ENCODE results near the gene HRAS.

GRCh38 chr11:516400-516799 is 19.0 kb downstream of the HRAS start:
- TF ChIP-seq CTCF (IDR thresholded peaks at IDR 0.05) (no peak), EZH2phosphoT487 (IDR thresholded peaks at IDR 0.05) (no peak)

Measured in neural progenitor cell (in vitro differentiated cells).